ENCODE measurements around the gene RPS2.
A peak's percentile ranks its signal among the peaks of the same experiment; 100 is the strongest.
"Not testable (repeated sequence)": the region's sequence is repeated elsewhere in the genome, so short reads cannot be mapped to it uniquely, and the experiment has no call there.

Gene RPS2
- total RNA-seq = 279 to 684 (median 404) reads per million in 17 experiments

DNA sequence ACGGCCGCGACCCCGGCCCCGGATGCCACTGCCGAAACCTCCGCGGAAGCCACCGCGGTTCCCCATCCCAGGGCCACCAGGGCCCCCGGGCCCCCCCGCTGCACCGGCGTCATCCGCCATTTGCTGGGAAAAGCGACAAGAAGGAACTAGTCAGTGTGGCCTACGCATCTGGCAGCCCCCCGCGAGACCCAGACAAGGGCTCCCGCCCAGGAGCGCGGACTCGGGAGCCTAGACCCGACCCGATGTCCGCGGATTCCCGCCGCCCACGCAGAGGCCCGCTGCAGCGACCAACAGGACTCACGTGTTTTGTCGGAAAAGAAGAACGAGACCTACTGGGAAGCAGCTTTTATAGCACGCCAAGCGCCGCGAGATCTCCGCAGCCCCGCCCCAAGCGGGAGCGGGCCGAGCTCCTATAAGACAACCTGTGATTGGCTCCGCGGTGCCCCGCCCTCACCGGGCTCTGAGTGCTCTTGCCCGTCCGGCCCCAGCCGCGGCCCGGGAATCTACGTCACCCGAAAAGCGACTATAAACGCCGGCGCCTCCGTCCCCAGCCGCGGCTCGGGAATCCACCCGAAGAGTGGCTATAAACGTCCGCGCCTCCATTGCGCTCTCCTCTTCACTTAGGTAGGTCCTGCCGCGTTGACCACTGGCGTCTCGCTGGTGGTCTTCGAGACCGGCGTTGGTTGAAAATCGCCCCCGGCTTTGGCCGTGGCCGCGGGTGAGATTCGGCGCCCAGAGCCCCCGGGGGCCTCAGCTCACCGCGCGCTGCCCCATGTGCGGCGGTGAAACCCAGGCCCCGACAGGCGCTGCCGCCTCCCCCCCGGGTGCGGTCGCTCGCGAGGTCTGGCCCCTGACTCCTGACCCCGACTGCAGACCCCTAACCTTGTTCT is at the start of gene RPS2:
Gene RPS2, minus strand, starts transcription at position 321 of the 890 bp plus-strand sequence. Its CDS starts 201 bp downstream, at position 120.
- DNase-seq = peak; percentile 100

- no peak for DNase-seq
Measured at GRCh38 chr16:2013527-2013926, 48.9 kb upstream of the RPS2 start.

GRCh38 chr16:2011726-2012125 is 47.1 kb upstream of the RPS2 start:
- DNase-seq = not testable (repeated sequence)

- peak; percentile 93 to 97 (median 95) for DNase-seq
Measured at GRCh38 chr16:2009791-2010510, 45.3 kb upstream of the RPS2 start, which contains the start of gene ZNF598. Gene ZNF598, minus strand, starts transcription at chr16:2009821.

DNA sequence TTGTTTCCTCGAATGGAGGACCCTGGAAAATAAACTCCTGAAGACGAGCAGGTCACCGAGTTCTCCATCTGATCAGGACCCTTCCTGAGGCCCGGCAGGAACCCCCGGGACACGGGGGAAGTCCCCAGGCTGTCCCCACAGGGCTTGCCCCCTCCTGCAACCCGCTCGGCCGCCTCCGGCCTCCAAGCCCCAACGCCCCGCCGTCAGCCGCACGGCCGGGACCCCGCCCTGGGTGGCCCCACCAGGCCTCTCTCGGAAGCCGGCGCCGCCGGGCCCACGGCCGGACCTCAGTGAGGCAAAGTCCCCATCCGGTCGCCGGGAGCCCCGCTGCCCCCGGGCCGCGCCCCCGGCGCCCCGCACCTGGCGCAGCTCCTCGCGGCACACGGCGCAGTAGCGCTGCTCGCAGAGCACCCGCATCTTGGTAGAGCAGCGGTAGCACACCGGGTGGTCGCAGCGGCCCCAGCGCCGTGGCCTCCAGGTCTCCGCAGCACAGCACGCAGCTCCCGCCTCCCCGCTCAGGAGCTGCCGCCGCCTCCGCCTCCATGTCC is 44.6 kb upstream of the RPS2 start:
- DNase-seq = peak in 1 of 4 experiments; percentile 45

DNA sequence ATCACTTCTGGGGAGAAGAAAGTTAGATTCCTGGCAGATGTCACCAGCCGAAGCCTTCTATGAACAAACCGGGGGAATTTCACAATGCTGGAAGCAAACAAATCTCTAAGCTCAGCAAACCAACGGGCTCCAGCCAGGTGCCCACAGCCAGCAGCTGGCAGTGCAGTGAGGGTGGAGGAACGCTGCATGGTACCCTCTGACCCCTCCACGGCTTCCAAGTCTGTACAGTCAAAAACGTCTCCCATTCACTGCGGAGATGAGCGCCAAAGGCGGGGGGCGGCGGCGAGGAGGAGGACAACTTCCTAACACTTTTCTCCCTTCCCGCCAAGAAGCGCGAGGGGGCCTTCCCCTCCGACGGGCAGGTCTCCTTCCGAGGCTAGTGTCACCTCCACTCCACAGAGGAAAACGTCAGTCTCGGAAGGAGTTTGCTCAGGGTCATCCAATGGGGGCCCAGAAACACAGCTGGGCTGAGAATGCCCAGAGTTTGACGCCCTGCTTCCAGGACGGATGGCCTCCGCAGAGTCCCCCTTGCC is 44.1 kb upstream of the RPS2 start:
- peak in 3 of 4 experiments; percentile 46 to 64 (median 49) for DNase-seq

DNA sequence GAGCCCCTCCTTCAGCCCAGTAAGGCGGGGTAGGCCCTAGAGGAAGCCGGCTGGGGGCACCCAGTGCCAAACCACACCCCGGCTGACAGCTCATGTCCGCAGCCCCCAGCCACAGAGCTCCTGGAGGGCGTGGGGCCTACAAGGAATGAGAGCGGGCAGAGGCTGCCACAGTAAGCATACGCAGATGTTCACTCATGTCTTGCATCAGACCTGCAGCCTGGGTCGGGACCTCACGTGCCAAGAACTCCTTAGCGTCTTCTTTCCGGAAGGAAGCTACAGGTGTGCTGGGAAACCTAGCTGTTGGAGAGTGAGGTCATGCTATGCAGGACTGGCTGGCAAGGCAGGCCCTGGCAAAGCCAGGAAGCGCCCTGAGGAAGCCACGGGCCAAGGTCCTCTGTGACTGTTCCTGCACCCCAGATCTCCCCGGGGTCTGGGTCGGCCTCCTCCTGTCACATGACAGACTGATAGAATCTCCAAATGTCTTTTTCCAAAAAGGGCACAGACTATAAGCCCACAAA is 43.4 kb upstream of the RPS2 start:
- DNase-seq = peak in 2 of 4 experiments; percentile 26 to 37

DNA sequence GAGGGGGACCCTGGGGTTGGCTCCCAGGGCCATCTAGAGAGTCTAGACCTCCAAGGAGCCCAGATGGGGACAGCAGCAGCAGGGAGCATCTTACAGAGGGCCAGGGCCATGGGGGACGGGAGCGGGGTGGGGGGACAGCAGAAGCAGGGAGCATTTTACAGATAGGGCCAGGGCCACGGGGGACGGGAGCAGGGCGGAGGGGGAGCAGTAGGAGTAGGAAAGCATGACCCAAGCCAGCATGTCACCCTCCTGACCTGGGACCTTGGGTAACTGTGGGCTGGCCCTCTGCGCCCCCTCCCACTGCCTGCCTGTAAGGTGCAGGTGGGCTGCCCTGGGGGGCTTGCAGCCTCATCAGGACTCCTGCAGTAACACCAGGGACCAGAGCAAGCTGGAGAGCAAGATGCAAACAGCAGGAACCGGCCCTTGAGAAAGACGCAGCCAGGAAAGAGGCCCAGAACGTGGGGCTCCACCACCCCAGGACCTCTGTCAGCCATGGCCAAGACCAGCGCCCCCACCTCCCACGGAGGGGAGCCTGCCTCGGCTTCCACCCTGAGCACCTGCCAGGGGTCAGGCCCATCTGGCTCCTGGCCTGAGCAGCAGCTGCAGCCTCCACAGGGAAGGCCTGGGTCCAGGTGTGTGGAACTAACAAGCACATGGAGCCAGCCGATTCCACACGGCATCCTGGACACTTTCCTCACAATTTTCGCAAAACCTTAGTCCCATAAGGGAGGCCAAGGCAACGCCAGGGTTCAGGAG is 42.6 kb upstream of the RPS2 start:
- DNase-seq = no peak

- DNase-seq = no peak
Measured at GRCh38 chr16:2006317-2006716, 41.7 kb upstream of the RPS2 start.

GRCh38 chr16:2005646-2006045 is 41.0 kb upstream of the RPS2 start:
- DNase-seq = peak; percentile 57 to 83 (median 73)

GRCh38 chr16:2004795-2005517 is 40.3 kb upstream of the RPS2 start:
- DNase-seq = peak in 3 of 4 experiments; percentile 47 to 71 (median 58)

DNA sequence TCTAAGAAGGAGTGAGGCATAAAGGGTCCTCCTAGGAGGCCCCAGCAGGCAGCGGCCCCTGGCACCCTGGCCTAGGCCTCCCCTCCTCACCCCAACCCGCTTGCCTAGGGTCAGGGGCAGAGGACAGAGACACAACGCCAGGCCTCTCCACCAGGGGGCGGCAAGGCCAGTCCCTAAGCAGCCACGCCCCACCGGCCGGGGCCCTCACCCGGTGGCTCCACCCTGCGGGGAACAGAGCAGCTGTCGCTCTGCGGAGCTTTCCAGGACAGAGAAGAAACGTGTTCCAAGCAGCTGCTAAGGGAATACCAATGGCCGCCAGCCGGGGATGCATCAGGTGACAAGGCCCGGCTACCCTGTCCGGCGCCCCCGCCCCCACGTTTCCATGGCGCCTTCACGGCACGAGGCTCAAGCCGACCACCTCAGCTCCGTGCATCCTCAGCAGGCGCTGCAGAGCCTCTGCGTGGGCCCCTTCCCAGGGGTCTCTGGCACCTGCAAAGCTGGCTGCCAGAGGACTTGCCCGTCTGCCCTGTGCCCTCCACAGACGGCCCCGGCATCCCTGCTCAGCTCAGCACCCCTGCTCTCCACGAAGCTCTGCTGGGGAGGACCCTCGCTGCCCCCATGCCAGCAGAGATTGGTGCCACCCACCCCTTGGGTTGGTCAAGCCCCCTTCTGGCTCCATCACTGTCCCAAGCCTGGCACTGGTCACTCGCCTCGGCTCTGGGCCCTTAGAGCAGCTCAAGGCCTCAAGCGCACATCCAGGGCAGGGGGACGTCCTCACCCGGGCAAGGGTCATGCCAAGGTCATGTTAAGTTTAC is 39.4 kb upstream of the RPS2 start:
- DNase-seq = peak; percentile 95 to 98 (median 96)

- no peak for DNase-seq
Measured at GRCh38 chr16:2003231-2003826, 38.7 kb upstream of the RPS2 start.

- DNase-seq = no peak
Measured at GRCh38 chr16:2002406-2003230, 38.0 kb upstream of the RPS2 start.

DNA sequence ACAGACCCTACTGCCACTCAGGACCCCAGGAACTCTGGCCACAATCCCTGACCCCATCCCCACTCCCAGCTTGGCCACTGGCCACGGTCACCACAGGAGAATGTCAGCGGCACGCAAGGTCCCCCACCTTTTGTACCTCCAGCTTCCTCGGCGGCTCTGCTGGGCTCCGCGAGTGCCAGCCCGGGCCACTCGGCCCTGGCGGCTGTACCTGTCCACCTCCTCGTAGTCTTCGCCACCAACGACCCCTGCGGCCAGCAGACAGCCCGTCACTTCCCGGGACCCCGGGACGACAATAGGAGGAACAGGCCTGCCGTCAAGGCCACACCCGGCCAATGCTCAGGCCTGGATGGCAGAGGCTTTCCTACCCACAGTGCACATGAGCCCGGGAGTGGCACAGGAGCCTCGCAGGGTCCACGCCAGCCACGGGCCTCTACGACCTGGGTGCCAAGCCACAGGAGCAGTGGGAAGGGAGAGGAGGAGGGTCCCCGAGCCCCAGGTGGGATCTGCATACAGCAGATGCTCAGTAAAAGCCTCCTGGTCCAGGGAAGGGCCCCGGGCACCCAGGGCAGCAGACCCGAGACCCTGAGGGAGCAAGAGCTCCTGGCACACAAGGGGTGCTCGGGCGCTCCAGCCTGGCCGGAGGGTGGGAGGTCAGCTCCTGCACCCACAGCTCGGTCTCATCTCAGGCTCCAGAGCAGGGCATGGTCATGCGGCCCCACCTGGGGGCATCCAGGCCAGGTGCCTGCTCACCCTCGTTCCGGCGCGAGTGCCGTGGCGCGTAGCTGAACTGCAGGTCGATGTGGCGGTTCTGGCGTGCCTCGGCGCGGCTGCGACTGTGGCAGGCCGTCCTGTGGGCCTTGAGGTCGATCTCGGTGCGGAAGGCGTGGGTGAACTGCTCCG is 37.1 kb upstream of the RPS2 start:
- DNase-seq = no peak

DNA sequence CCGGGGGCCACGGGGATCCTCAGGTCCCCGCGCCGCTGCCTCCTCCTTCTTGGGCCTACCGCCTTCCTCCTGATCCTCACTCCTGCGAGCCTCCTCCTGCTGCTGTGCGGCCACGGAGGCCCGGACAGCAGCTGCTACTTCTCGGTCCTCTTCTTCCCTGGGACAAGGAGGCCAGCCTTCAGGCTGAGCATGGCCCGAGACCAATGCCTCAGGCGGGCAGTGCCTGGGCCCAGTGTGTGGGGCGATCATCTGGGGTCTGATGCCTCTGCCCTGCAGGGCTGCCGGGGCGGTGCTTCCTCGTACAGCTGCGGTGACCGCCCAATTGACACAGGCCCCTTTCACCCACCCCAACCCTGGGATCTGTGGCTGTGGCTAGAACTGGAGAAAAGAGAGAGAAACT is 36.4 kb upstream of the RPS2 start:
- no peak for DNase-seq

DNA sequence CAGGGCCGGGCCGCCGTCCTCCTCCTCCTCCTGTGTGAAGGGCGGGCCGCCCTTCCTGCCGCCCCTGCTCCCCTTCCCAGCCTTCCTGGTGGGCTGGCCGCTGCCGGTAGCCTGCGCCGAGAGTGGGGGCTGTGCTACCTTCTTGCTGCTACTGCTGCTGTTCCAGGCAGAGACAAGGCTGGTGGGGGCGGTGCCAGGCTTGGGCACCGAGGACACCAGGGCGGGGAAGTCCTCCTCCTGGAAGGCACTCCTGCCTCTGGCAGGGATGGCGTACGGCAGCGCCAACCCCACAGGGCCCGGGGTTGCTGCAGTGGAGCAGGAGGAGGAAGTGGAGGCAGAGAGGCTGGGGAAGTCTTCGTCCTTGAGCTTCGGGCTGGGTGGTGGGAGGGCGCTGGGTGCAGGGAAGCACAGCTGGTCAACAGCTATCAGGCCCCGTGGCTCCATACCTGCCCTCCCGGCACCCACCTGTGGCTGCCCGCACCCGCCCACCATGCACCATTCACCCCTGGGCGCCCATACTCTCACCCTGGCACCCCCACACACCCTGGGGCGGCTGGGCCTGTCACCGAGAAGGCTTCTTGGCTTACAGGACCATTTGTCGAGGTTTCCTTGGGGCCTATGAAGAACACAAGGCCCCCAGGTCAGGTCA is 35.4 kb upstream of the RPS2 start:
- DNase-seq = no peak
